T47D (cell line): ENCODE results near the gene LAGE3.

ENCODE experiments used
- DNase-seq, 2 experiments: peaks; one replicate each; pipeline versions ENCODE4 v3.0.0 to v3.0.0-alpha.2; 2011 to 2012; ENCODE audit warnings: low read depth in 1 of 2, low spot score in 1 of 2
- JUND ChIP-seq: IDR thresholded peaks from 2 replicates; pipeline ENCODE4 v1.6.1; 2012; ENCODE audit warnings: low read depth
- in situ Hi-C: cut with HindIII; loops from 2 replicates; pipeline ENCODE4 v1.10.0; 2016; ENCODE audit warnings: low sequenced_read_pairs, low pct_unique_long_range_greater_than_20kb

Gene LAGE3

GRCh38 chrX:154490021-154490413 is 10.9 kb upstream of the LAGE3 start:
- in situ Hi-C loops = no loop called here
- DNase-seq = peak in 1 of 2 experiments; percentile 5
- TF ChIP-seq JUND = no peak

GRCh38 chrX:154489182-154489581 is 10.1 kb upstream of the LAGE3 start:
- DNase-seq = no peak
- no peak for TF ChIP-seq JUND
- in situ Hi-C loops = no loop called here

- no peak for TF ChIP-seq JUND
- no peak for DNase-seq
- in situ Hi-C loops = no loop called here
These were observed 9.4 kb upstream of the LAGE3 start for GRCh38 chrX:154488336-154489075.

GRCh38 chrX:154487518-154488290 is 8.6 kb upstream of the LAGE3 start:
- no peak for TF ChIP-seq JUND
- in situ Hi-C loops = no loop called here
- no peak for DNase-seq

- DNase-seq = peak; percentile 33 to 88
- no peak for TF ChIP-seq JUND
- in situ Hi-C loops = no loop called here
These were observed 7.5 kb upstream of the LAGE3 start, which contains the start of gene UBL4A for GRCh38 chrX:154486396-154487207. Gene UBL4A, minus strand, starts transcription at chrX:154486615. Its CDS starts 31 bp downstream, at chrX:154486584.

GRCh38 chrX:154486052-154486395 is 6.9 kb upstream of the LAGE3 start:
- in situ Hi-C loops = no loop called here
- no peak for TF ChIP-seq JUND
- peak in 1 of 2 experiments; percentile 20 for DNase-seq

GRCh38 chrX:154485150-154486051 is 6.3 kb upstream of the LAGE3 start:
- DNase-seq = no peak
- TF ChIP-seq JUND = no peak
- in situ Hi-C loops = no loop called here

- in situ Hi-C loops = no loop called here
- no peak for DNase-seq
These were observed 5.4 kb upstream of the LAGE3 start for GRCh38 chrX:154484255-154485149.

GRCh38 chrX:154483325-154483724 is 4.2 kb upstream of the LAGE3 start:
- DNase-seq = no peak
- TF ChIP-seq JUND = no peak
- in situ Hi-C loops = no loop called here

More at GRCh38 chrX:154484255-154485149, 5.4 kb upstream of the LAGE3 start:
- no peak for TF ChIP-seq JUND

GRCh38 chrX:154482786-154483185 is 3.7 kb upstream of the LAGE3 start:
- no peak for DNase-seq
- no peak for TF ChIP-seq JUND
- in situ Hi-C loops = no loop called here

GRCh38 chrX:154481911-154482601 is 3.0 kb upstream of the LAGE3 start:
- in situ Hi-C loops = no loop called here
- no peak for TF ChIP-seq JUND
- no peak for DNase-seq
